HG03159 (cell line): ENCODE measurements around the gene FHIT.

ENCODE experiments used
- ATAC-seq: cut with Tn5 transposase; IDR thresholded peaks from one replicate; pipeline ENCODE4 v1.9.1; 2021; ENCODE audit warnings: mild to moderate bottlenecking, moderate library complexity; ENCODE audit not compliant: unreplicated experiment

The FHIT gene

DNA sequence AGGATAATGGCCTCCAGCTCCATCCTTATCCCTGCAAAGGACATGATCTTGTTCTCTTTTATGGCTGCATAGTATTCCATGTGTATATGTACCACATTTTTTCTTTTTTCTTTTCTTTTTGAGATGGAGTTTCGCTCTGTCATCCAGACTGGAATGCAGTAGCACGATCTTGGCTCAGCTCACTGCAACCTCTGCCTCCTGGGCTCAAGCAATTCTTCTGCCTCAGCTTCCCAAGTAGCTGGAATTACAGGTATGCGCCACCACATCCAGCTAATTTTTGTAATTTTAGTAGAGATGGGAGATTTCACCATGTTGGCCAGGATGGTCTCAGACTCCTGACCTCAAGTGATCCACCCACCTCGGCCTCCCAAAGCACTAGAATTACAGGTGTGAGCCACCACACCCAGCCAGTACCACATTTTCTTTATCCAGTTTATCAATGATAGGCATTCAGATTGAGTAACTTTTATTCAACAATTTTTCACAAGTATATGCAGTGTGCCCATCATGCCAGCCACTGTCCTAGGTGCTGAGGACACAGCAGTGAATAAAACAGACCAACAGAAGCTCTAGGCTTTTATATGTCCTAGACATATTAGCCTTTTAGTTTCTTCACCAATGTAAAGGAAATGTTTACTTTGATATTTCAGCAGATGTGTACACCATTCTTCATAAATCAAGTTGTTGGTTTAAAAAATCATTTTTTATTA lies 815.2 kb downstream of the FHIT start:
- ATAC-seq = no peak

- no peak for ATAC-seq
Observed at GRCh38 chr3:60434950-60435349, 816.3 kb downstream of the FHIT start.

GRCh38 chr3:60434323-60434722 lies 816.9 kb downstream of the FHIT start:
- no peak for ATAC-seq

- ATAC-seq = no peak
Observed at GRCh38 chr3:60431599-60431958, 819.7 kb downstream of the FHIT start.

DNA sequence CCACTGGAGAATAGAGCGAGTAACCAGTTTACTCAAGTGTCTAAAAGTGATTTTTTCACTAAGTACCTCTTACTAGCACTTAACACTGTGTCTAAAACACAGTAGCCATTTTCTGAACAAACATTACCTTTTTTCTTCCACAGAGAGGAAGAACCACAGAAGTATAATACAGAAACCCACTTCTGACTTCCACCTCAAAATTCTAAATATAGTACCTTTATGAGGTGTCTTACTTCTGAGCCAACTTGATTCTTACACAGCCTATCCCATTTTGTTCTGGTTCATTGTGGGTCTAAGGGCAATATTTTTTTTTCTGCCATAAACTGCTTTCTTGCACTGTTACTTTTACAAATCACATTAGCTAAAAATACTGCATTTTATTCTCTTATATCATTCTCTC lies 821.0 kb downstream of the FHIT start:
- no peak for ATAC-seq

DNA sequence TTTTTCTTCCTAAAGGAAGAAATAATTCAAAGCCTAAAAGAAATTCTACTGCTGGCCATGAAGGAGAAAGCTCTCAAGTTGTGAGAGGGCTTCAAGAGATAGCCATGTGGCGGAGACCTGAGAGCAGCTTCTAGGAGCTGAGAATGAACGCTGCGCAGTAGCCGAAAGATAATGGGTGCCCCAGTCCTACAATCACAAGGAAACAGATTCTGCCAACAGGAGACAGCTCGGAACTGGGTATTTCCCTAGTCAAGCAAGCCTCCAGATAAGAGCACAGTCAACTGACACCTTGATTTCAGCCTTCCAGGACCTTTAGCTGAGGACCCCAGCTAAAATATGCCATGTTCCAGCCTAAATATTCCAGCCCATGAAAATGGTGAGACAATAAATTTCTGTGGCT lies 824.1 kb downstream of the FHIT start:
- ATAC-seq = no peak

- ATAC-seq = no peak
Observed at GRCh38 chr3:60424942-60425341, 826.3 kb downstream of the FHIT start.

GRCh38 chr3:60424034-60424433 lies 827.2 kb downstream of the FHIT start:
- no peak for ATAC-seq

- ATAC-seq = no peak
Observed at GRCh38 chr3:60423556-60423955, 827.7 kb downstream of the FHIT start.

DNA sequence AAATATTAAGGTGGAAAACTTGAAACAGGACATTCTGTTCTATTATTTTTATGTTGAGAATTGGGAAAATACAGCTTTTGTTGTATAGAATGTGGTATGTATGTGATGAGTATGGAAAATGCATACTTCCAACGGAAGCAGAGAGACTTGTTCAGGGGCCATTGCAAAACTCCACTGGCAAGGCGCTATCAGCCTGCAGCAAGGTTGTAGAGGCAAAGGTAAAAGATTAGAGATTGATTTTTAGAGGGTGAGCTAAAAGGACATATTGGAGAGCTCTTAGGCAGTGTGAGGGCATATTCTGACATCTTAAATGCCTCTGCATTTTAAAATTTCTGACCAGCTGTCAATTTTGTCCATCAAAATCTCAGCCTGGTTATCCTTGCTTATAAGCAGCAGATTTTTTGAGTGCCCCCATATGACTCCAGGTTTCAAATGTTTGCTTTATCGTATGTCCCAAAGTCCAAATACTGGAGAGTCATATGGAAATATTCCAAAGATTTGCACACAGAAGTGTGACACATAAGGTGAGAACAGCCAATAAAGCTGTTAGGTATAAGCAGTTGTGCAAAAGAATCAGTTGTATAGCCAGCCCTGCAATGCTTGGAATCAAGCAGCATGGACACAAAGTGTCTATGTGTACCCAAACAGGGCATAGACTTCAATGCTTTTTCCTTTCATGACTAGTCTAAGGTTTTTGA lies 829.4 kb downstream of the FHIT start:
- ATAC-seq = no peak

DNA sequence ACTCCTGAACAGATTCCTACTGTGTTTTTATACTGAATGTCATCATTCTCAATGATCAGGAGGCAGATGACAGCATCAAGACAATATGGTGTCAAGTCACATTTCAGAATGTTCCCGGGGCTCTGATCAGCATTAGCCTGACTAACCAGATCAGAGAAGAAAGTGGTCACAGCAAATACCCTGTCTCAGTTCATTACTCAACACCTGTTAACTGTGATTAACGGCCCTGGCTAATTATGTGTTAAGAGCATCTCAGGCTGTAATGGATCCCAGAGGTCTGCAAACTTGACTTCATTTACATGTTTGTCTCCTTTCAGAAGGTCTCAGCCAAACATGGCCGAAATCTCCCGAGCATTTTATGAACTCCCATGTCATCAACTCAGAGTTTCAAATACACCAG lies 833.7 kb downstream of the FHIT start:
- ATAC-seq = no peak

GRCh38 chr3:60414011-60414410 lies 837.2 kb downstream of the FHIT start:
- no peak for ATAC-seq

GRCh38 chr3:60413551-60413950 lies 837.7 kb downstream of the FHIT start:
- no peak for ATAC-seq

- no peak for ATAC-seq
Observed at GRCh38 chr3:60403866-60404265, 847.4 kb downstream of the FHIT start.

- ATAC-seq = no peak
Observed at GRCh38 chr3:60402931-60403330, 848.3 kb downstream of the FHIT start.

- no peak for ATAC-seq
Observed at GRCh38 chr3:60399861-60400845, 851.1 kb downstream of the FHIT start.

- no peak for ATAC-seq
Observed at GRCh38 chr3:60399292-60399691, 852.0 kb downstream of the FHIT start.

GRCh38 chr3:60395173-60395762 lies 856.0 kb downstream of the FHIT start:
- no peak for ATAC-seq

- no peak for ATAC-seq
Observed at GRCh38 chr3:60393946-60394345, 857.3 kb downstream of the FHIT start.

DNA sequence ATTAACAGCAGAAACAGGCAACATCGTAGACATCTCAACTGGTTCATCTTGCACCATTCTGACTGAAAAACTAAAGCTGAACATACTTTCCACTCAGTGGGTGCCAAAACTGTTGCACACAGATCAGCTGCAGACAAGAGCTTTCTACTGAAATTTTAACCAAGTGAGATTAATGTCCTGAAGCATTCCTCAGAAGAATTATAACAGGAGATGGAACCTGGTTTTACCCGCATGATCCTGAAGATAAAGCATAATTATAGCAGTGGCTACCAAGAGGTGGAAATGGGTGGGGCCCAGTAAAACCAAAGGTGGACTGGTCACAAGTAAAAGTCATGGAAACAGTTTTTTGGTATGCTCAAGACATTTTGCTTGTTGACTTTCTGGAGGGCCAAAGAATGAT lies 858.8 kb downstream of the FHIT start:
- ATAC-seq = no peak

DNA sequence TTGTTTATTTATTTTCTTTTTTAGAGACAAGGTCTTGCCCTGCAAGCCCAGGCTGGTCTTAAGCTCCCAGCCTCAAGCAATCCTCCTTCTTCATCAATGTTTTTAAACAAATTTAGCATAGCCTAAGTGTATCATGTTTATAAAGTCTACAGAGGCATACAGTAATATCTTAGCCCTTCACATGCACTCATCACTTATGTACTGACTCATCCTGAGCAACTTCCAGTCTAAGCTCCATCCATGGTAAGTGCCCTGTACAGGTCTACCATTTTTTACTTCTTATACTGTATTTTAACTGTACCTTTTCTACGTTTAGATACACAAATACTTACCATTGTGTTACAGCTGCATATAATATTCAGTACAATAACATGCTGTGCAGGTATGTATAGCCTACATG lies 860.0 kb downstream of the FHIT start:
- no peak for ATAC-seq
